H1 (cell line): ENCODE data around the gene FBXO21. TPM values are rescaled to one million over a fixed set of nuclear protein-coding genes. Genes with fewer than 3 reads are reported as not detected.

Source experiments
- CTCF ChIA-PET: fragments of 300-600 bp; sonication (Branson Sonifier 250); formaldehyde crosslinking; loops from one replicate; lab custom pipeline; 2021; ENCODE audit not compliant: partially characterized antibody; lab: Charles Lee
- POLR2A ChIA-PET: fragments of 300-600 bp; sonication (Branson Sonifier 250); formaldehyde crosslinking; loops from one replicate; lab custom pipeline; 2021; ENCODE audit warnings: inconsistent platforms; ENCODE audit not compliant: partially characterized antibody; lab: Charles Lee
- DNase-seq, 2 experiments: peaks; one replicate each; pipeline versions ENCODE4 v3.0.0 to v3.0.0-alpha.2; 2010 to 2022; ENCODE audit warnings: low spot score in 2 of 2, low read depth in 1 of 2, mixed read lengths in 1 of 2
- FAIRE-seq: peaks from 2 replicates; lab custom pipeline; 2011; peaks lifted over from hg19 to GRCh38; lab: Jason Lieb, UNC
- H2AFZ ChIP-seq: 2 replicates; pipeline ENCODE4 v1.8.1; 2012; ENCODE audit warnings: low read length, inconsistent platforms
- H2AK5ac ChIP-seq: 2 replicates; pipeline ENCODE4 v1.6.1; 2013; ENCODE audit warnings: low read depth, low read length
- H2BK120ac ChIP-seq: replicated peaks from 2 replicates; pipeline ENCODE3; 2013; ENCODE audit warnings: low read depth, low read length, inconsistent platforms
- H2BK12ac ChIP-seq: 2 replicates; pipeline ENCODE4 v1.6.1; 2013; ENCODE audit warnings: low read depth, low read length
- H2BK15ac ChIP-seq: 2 replicates; pipeline ENCODE4 v1.6.1; 2013; ENCODE audit warnings: low read length
- H2BK20ac ChIP-seq: 2 replicates; pipeline ENCODE4 v1.6.1; 2013; ENCODE audit warnings: low read length
- H2BK5ac ChIP-seq: 2 replicates; pipeline ENCODE4 v1.6.1; 2013; ENCODE audit warnings: low read depth, low read length
- H3K14ac ChIP-seq: 2 replicates; pipeline ENCODE4 v1.6.1; 2013; ENCODE audit warnings: inconsistent platforms; ENCODE audit not compliant: insufficient read length
- H3K18ac ChIP-seq: 2 replicates; pipeline ENCODE4 v1.6.1; 2013; ENCODE audit warnings: low read length; ENCODE audit errors: extremely low read depth
- H3K23ac ChIP-seq: 2 replicates; pipeline ENCODE4 v1.6.1; 2013; ENCODE audit warnings: inconsistent platforms; ENCODE audit not compliant: insufficient read length
- H3K23me2 ChIP-seq: 2 replicates; pipeline ENCODE4 v1.6.1; 2013; ENCODE audit warnings: low read depth, low read length
- H3K27ac ChIP-seq: 2 replicates; pipeline ENCODE4 v1.6.1; 2011; ENCODE audit warnings: low read depth, low read length, inconsistent platforms
- H3K27me3 ChIP-seq, 4 experiments: replicated peaks in 1 of 4; 1 replicate in 1 of 4; 2 replicates in 3 of 4; pipeline versions ENCODE4 v1.6.1 to v1.8.1; 2011 to 2013; ENCODE audit warnings: low read length in 3 of 4, mild to moderate bottlenecking in 3 of 4, inconsistent platforms in 2 of 4, mixed read lengths in 2 of 4, moderate library complexity in 1 of 4; ENCODE audit not compliant: control insufficient read depth in 3 of 4, insufficient read depth in 3 of 4; ENCODE audit errors: extremely low read depth in 1 of 4
- H3K36me3 ChIP-seq, 4 experiments: 2 replicates each; pipeline versions ENCODE4 v1.6.1 to v1.8.1; 2011 to 2013; ENCODE audit warnings: mild to moderate bottlenecking in 4 of 4, low read length in 3 of 4, moderate library complexity in 2 of 4, control low read depth in 1 of 4, inconsistent platforms in 1 of 4; ENCODE audit not compliant: insufficient read depth in 4 of 4, control insufficient read depth in 2 of 4
- H3K4ac ChIP-seq: replicated peaks from 2 replicates; pipeline ENCODE3; 2013; ENCODE audit warnings: low read length, low read depth, mixed read lengths, inconsistent platforms; ENCODE audit not compliant: insufficient read length
- H3K4me1 ChIP-seq, 4 experiments: replicated peaks in 1 of 4; 1 replicate in 1 of 4; 2 replicates in 3 of 4; pipeline versions ENCODE4 v1.6.1 to v1.8.1; 2011 to 2013; ENCODE audit warnings: low read length in 3 of 4, inconsistent platforms in 2 of 4, mixed read lengths in 1 of 4; ENCODE audit not compliant: insufficient read depth in 4 of 4, control insufficient read depth in 3 of 4
- H3K4me2 ChIP-seq, 2 experiments: 2 replicates each; pipeline versions ENCODE4 v1.6.1 to v1.8.1; 2011 to 2013; ENCODE audit warnings: low read depth in 2 of 2, low read length in 2 of 2, control low read depth in 1 of 2, inconsistent platforms in 1 of 2, mild to moderate bottlenecking in 1 of 2; ENCODE audit not compliant: insufficient read depth in 1 of 2
- H3K4me3 ChIP-seq, 4 experiments: fragments of 200-600, 300-600 bp in 1 of 4; sonication (generic), shearing (Covaris generic), sonication (Bioruptor Twin) in 1 of 4; 2 replicates each; pipeline versions ENCODE4 v1.5.1 to v1.8.1; 2011 to 2016; ENCODE audit warnings: low read length in 4 of 4, low read depth in 3 of 4, control low read depth in 2 of 4, inconsistent platforms in 2 of 4, mild to moderate bottlenecking in 2 of 4, mixed read lengths in 1 of 4, moderate library complexity in 1 of 4; ENCODE audit not compliant: insufficient read depth in 2 of 4; ENCODE audit errors: extremely low read depth in 1 of 4
- H3K56ac ChIP-seq: replicated peaks from 2 replicates; pipeline ENCODE3; 2013; ENCODE audit warnings: low read depth, mild to moderate bottlenecking, mixed read lengths, low read length, inconsistent platforms; ENCODE audit not compliant: insufficient read length
- H3K79me1 ChIP-seq: 2 replicates; pipeline ENCODE4 v1.6.1; 2013; ENCODE audit warnings: low read depth, low read length, control low read depth
- H3K79me2 ChIP-seq, 2 experiments: 2 replicates each; pipeline versions ENCODE4 v1.6.1 to v1.8.1; 2012 to 2013; ENCODE audit warnings: low read length in 2 of 2, mild to moderate bottlenecking in 2 of 2, inconsistent platforms in 1 of 2; ENCODE audit not compliant: insufficient read depth in 2 of 2, control insufficient read depth in 1 of 2
- H3K9ac ChIP-seq, 4 experiments: replicated peaks in 1 of 4; 1 replicate in 1 of 4; 2 replicates in 3 of 4; pipeline versions ENCODE4 v1.6.1 to v1.8.1; 2011 to 2013; ENCODE audit warnings: low read depth in 3 of 4, low read length in 3 of 4, control low read depth in 2 of 4, mild to moderate bottlenecking in 2 of 4, moderate library complexity in 2 of 4, inconsistent platforms in 1 of 4; ENCODE audit errors: extremely low read depth in 1 of 4
- H3K9me3 ChIP-seq, 2 experiments: 2 replicates each; pipeline versions ENCODE4 v1.6.1 to v1.8.1; 2012 to 2013; ENCODE audit warnings: mild to moderate bottlenecking in 2 of 2, moderate library complexity in 2 of 2, control low read depth in 1 of 2, inconsistent platforms in 1 of 2, low read depth in 1 of 2, low read length in 1 of 2, mixed read lengths in 1 of 2; ENCODE audit not compliant: insufficient read depth in 2 of 2
- H4K20me1 ChIP-seq, 2 experiments: replicated peaks in 1 of 2; 2 replicates each; pipeline versions ENCODE3 to v1.8.1; 2011 to 2013; ENCODE audit warnings: inconsistent platforms in 2 of 2, low read length in 2 of 2, mild to moderate bottlenecking in 1 of 2; ENCODE audit not compliant: insufficient read depth in 2 of 2, control insufficient read depth in 1 of 2
- H4K5ac ChIP-seq: 2 replicates; pipeline ENCODE4 v1.6.1; 2013; ENCODE audit warnings: low read length, low read depth, mixed read lengths, inconsistent platforms; ENCODE audit not compliant: insufficient read length
- H4K8ac ChIP-seq: 2 replicates; pipeline ENCODE4 v1.8.0; 2013; ENCODE audit warnings: mild to moderate bottlenecking, moderate library complexity, low read length, inconsistent platforms; ENCODE audit not compliant: insufficient read depth; ENCODE audit errors: extremely low read depth
- H4K91ac ChIP-seq: replicated peaks from 2 replicates; pipeline ENCODE3; 2013; ENCODE audit warnings: low read length, mixed read lengths, inconsistent platforms; ENCODE audit not compliant: insufficient read length
- ASH2L ChIP-seq: fragments of 200-600, 300-600 bp; sonication (generic); IDR thresholded peaks from one replicate; pipeline ENCODE4 v1.7.1; 2017; ENCODE audit warnings: low read length
- BACH1 ChIP-seq: IDR thresholded peaks from 2 replicates; pipeline ENCODE4 v1.6.1; 2012; ENCODE audit warnings: low read length, improper control_type of control experiment
- CEBPB ChIP-seq: IDR thresholded peaks from 2 replicates; pipeline ENCODE4 v1.6.1; 2012; ENCODE audit warnings: low read depth, low read length
- CHD1 ChIP-seq: IDR thresholded peaks from 2 replicates; pipeline ENCODE4 v1.6.1; 2012; ENCODE audit warnings: low read depth, low read length, improper control_type of control experiment
- CREB1 ChIP-seq: IDR thresholded peaks from 2 replicates; pipeline ENCODE4 v1.6.1; 2012; ENCODE audit warnings: inconsistent platforms
- JUN ChIP-seq: IDR thresholded peaks from 2 replicates; pipeline ENCODE4 v1.6.1; 2011; ENCODE audit warnings: low read depth, mild to moderate bottlenecking, improper control_type of control experiment, low read length
- KDM1A ChIP-seq: fragments of 200-600, 300-600 bp; sonication (generic); IDR thresholded peaks from 2 replicates; pipeline ENCODE4 v1.7.1; 2016; ENCODE audit warnings: mild to moderate bottlenecking, low read length, borderline replicate concordance
- RBBP5 ChIP-seq: IDR thresholded peaks from 2 replicates; pipeline ENCODE4 v1.7.1; 2012; ENCODE audit warnings: low read depth, mild to moderate bottlenecking, inconsistent platforms, low read length, moderate library complexity, borderline replicate concordance
- RNF2 ChIP-seq: fragments of 200-900, 300-1000 bp; sonication (generic); IDR thresholded peaks from 2 replicates; pipeline ENCODE4 v1.7.1; 2016; ENCODE audit warnings: borderline replicate concordance, low read depth, mild to moderate bottlenecking, antibody characterized with exemption, low read length; ENCODE audit not compliant: poor library complexity, severe bottlenecking; ENCODE audit errors: missing control alignments
- SAP30 ChIP-seq: fragments of 300-600 bp; sonication (generic); IDR thresholded peaks from 2 replicates; pipeline ENCODE4 v1.7.1; 2012; ENCODE audit warnings: low read length, moderate library complexity, mild to moderate bottlenecking, inconsistent platforms; ENCODE audit not compliant: insufficient read depth, insufficient replicate concordance
- SIRT6 ChIP-seq: IDR thresholded peaks from one replicate; pipeline ENCODE4 v1.7.1; 2012; ENCODE audit warnings: low read length, inconsistent platforms
- TEAD4 ChIP-seq: IDR thresholded peaks from 2 replicates; pipeline ENCODE4 v1.6.1; 2012; ENCODE audit warnings: low read depth, low read length, inconsistent platforms, mixed read lengths
- YY1 ChIP-seq: IDR thresholded peaks from 2 replicates; pipeline ENCODE4 v1.6.1; 2011; ENCODE audit warnings: low read depth, mild to moderate bottlenecking, low read length
- WGBS, 2 experiments: shearing (Covaris generic) in 1 of 2; methylation state at CpG; one replicate each; pipeline versions ENCODE4 v1.1.6 to v1.1.7; 2013 to 2015; ENCODE audit warnings: low lambda C conversion rate in 2 of 2, mixed read lengths in 2 of 2, inconsistent platforms in 1 of 2, low coverage in 1 of 2, missing lambda C conversion rate in 1 of 2; ENCODE audit not compliant: insufficient replicate concordance in 2 of 2, insufficient coverage in 1 of 2, insufficient read length in 1 of 2; ENCODE audit errors: extremely low coverage in 1 of 2, missing lambda C conversion rate in 1 of 2; 5-methylcytosine and 5-hydroxymethylcytosine counted together
- polyA plus RNA-seq, 7 experiments: library from polyadenylated mRNA; depleted of rRNA in 3 of 7; stranded (reverse) in 5 of 7; unstranded in 2 of 7; fragments of >200 nt in 5 of 7; fragments of 200-250 nt in 2 of 7; gene quantifications; 1 replicate in 5 of 7; 2 replicates in 1 of 7; 4 replicates in 1 of 7; pipeline versions ENCODE4 v1.2.1 to v1.2.3, GENCODE V29; 2011 to 2013; ENCODE audit warnings: missing spikeins in 2 of 7, mixed read lengths in 2 of 7
- total RNA-seq: library from RNA; stranded (reverse); fragmentation: NEBNext Ultra II Directional; extraction: Animal tissue kit (Norgen Biotek cat#: 25700); gene quantifications from 2 replicates; pipeline ENCODE4 v1.2.1, GENCODE V29; 2021
- TF ChIP-seq, protein P1 (sequence below): IDR thresholded peaks from 2 replicates; pipeline ENCODE4 v1.6.1; 2011; ENCODE audit warnings: low read depth, mild to moderate bottlenecking, low read length; ENCODE audit not compliant: insufficient read depth
- TF ChIP-seq, protein P2 (sequence below): IDR thresholded peaks from 2 replicates; pipeline ENCODE4 v1.6.1; 2012; ENCODE audit warnings: inconsistent platforms

FBXO21 gene
- total and polyA plus RNA-seq, 2 of the 8 experiments (the other 6 are each of a cell fraction or from before 2014, with no cell fraction given), result 57.0 to 80.6 TPM

DNA sequence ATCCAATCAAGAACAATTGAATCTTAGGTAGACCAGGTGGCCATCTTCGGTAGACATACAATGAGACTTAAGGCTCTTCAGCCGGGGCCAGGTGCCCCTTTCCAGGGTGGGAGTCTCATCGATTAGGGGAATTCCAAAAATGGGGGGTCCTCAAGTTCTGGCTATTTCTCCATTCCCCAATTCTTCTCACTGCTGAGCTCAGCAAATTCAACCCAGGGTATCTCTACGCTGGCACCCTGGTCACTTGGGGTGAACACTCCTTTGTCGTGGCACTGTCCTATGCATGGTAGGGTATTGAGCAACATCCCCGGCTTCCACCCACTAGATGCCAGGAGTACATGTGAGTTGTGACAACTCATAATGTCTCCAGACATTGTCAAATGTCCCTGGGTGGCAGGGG, 34.9 kb upstream of the FBXO21 start:
- H2BK120ac ChIP-seq, result no peak overlapping the region
- no peaks in the 10 kb centered on the region for H4K20me1 ChIP-seq
- H2BK15ac ChIP-seq, result no peak overlapping the region
- H3K23me2 ChIP-seq, result no peaks in the 10 kb centered on the region
- no peak overlapping the region for H3K4me3 ChIP-seq
- no peak overlapping the region for H3K4ac ChIP-seq
- H2BK20ac ChIP-seq, result no peak overlapping the region
- no peaks in the 10 kb centered on the region for H3K79me2 ChIP-seq
- no peak overlapping the region for H3K23ac ChIP-seq
- ChIA-PET CTCF (interaction anchor here (0.6 to 5.5 kb wide), 8 partner anchors 11 to 631 kb away, joined by 3 to 43 read pairs (median 3); no protein-coding TSS in a partner anchor), POLR2A (no interaction called here)
- no peak overlapping the region for H3K18ac ChIP-seq
- no peak overlapping the region for H3K14ac ChIP-seq
- H3K9me3 ChIP-seq, result no peaks in the 10 kb centered on the region
- no peak for DNase-seq
- 90% methylated on average over 6 of the region's 6 CpGs; no CpG with 5 or more reads in 1 of the 2 experiments for WGBS, 2 experiments
- no peak overlapping the region for H2BK12ac ChIP-seq
- H3K79me1 ChIP-seq, result no peaks in the 10 kb centered on the region
- H4K5ac ChIP-seq, result no peak overlapping the region
- no peak overlapping the region for H2BK5ac ChIP-seq
- H3K4me2 ChIP-seq, result no peak overlapping the region
- no peak overlapping the region for H4K91ac ChIP-seq
- H3K36me3 ChIP-seq, result no peaks in the 10 kb centered on the region
- H3K27me3 ChIP-seq, result no peaks in the 10 kb centered on the region
- no peak overlapping the region for H3K27ac ChIP-seq
- H4K8ac ChIP-seq, result no peak overlapping the region
- no peak for FAIRE-seq
- no peak overlapping the region for H3K56ac ChIP-seq
- H2AFZ ChIP-seq, result no peak overlapping the region
- no peak overlapping the region for H2AK5ac ChIP-seq
- no peaks in the 10 kb centered on the region for H3K4me1 ChIP-seq
- no peak overlapping the region for H3K9ac ChIP-seq
- TF ChIP-seq RNF2, result no peak
- no peak for TF ChIP-seq ASH2L
- TF ChIP-seq, protein P1, sequence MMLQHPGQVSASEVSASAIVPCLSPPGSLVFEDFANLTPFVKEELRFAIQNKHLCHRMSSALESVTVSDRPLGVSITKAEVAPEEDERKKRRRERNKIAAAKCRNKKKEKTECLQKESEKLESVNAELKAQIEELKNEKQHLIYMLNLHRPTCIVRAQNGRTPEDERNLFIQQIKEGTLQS, result no peak
- TF ChIP-seq, protein P2, sequence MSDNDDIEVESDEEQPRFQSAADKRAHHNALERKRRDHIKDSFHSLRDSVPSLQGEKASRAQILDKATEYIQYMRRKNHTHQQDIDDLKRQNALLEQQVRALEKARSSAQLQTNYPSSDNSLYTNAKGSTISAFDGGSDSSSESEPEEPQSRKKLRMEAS, result no peak
- no peak for TF ChIP-seq YY1
- no peak for TF ChIP-seq TEAD4
- TF ChIP-seq CREB1, result no peak
- TF ChIP-seq JUN, result no peak
- no peak for TF ChIP-seq SIRT6
- no peak for TF ChIP-seq BACH1
- TF ChIP-seq KDM1A, result no peak
- no peak for TF ChIP-seq CEBPB
- TF ChIP-seq SAP30, result no peak
- no peak for TF ChIP-seq CHD1
- no peak for TF ChIP-seq RBBP5
